HepG2 (cell line): ENCODE data around the gene DZANK1. TPM values are rescaled to one million over a fixed set of nuclear protein-coding genes. Genes with fewer than 3 reads are reported as not detected.

Experiments used
- ATAC-seq: fragments of 200-7000 bp; cut with Tn5 transposase; 3 replicates; pipeline ENCODE4 v1.9.1; 2020; ENCODE audit warnings: mild to moderate bottlenecking, moderate library complexity
- BruUV-seq: library from RNA; stranded (reverse); fragments of 400-500 nt; replicated peaks from 2 replicates; lab custom pipeline; 2021; lab: Mats Ljungman, UMichigan
- CTCF ChIA-PET: fragments of 300-600 bp; formaldehyde crosslinking; extraction: SDS; loops from one replicate; lab custom pipeline; 2021; ENCODE audit warnings: low total read pairs, inconsistent platforms, low intra/inter-chr PET ratio; lab: Yijun Ruan, JAX
- POLR2A ChIA-PET: fragments of 350-600 bp; sonication (Branson Sonifier 250); formaldehyde crosslinking; loops from one replicate; lab custom pipeline; 2020; ENCODE audit warnings: antibody characterized with exemption, inconsistent platforms; lab: Yijun Ruan, JAX
- DNase-seq: peaks from one replicate; pipeline ENCODE4 v3.0.0-alpha.2; 2015; ENCODE audit warnings: low spot score
- FAIRE-seq: peaks from 3 replicates; lab custom pipeline; 2011; peaks lifted over from hg19 to GRCh38; lab: Jason Lieb, UNC
- H2AFZ ChIP-seq: one replicate; pipeline ENCODE4 v1.6.1; 2011; ENCODE audit warnings: low read length, inconsistent platforms
- H3K27ac ChIP-seq: fragments of 300-600 bp; 3 replicates; pipeline ENCODE4 v1.8.0; 2011; ENCODE audit warnings: mixed run types, mild to moderate bottlenecking, mixed read lengths, low read length, inconsistent platforms; ENCODE audit not compliant: insufficient read depth; ENCODE audit errors: extremely low read length
- H3K27me3 ChIP-seq, 2 experiments: fragments of 200-600 bp in 1 of 2; 2 replicates in 1 of 2; 3 replicates in 1 of 2; pipeline versions ENCODE4 v1.6.0 to v1.8.0; 2011; ENCODE audit warnings: low read length in 2 of 2, mild to moderate bottlenecking in 2 of 2, moderate library complexity in 2 of 2, inconsistent platforms in 1 of 2; ENCODE audit not compliant: insufficient read depth in 2 of 2, control insufficient read depth in 1 of 2
- H3K36me3 ChIP-seq, 2 experiments: fragments of 200-600 bp in 1 of 2; replicated peaks in 1 of 2; 2 replicates in 1 of 2; 3 replicates in 1 of 2; pipeline versions ENCODE4 v1.5.1 to v1.8.0; 2011; ENCODE audit warnings: low read length in 2 of 2, inconsistent platforms in 1 of 2; ENCODE audit not compliant: insufficient read depth in 2 of 2, control insufficient read depth in 1 of 2
- H3K4me1 ChIP-seq: 2 replicates; pipeline ENCODE4 v1.5.1; 2012; ENCODE audit warnings: low read length, inconsistent platforms; ENCODE audit not compliant: insufficient read depth
- H3K4me2 ChIP-seq: 2 replicates; pipeline ENCODE4 v1.6.0; 2011; ENCODE audit warnings: low read depth, low read length, inconsistent platforms
- H3K4me3 ChIP-seq, 3 experiments: fragments of 200-600 bp in 1 of 3; sonication (generic), shearing (Covaris generic) in 1 of 3; replicated peaks in 1 of 3; 2 replicates each; pipeline ENCODE4 v1.5.1; 2011 to 2016; ENCODE audit warnings: low read length in 3 of 3, inconsistent platforms in 2 of 3, low read depth in 2 of 3, mild to moderate bottlenecking in 2 of 3, control low read depth in 1 of 3, mixed read lengths in 1 of 3; ENCODE audit not compliant: insufficient read depth in 1 of 3
- H3K79me2 ChIP-seq: one replicate; pipeline ENCODE4 v1.6.1; 2011; ENCODE audit warnings: low read length, inconsistent platforms; ENCODE audit not compliant: insufficient read depth
- H3K9ac ChIP-seq: 2 replicates; pipeline ENCODE4 v1.6.0; 2011; ENCODE audit warnings: mild to moderate bottlenecking, low read depth, low read length, inconsistent platforms; ENCODE audit not compliant: insufficient read depth
- H3K9me3 ChIP-seq: 2 replicates; pipeline ENCODE4 v1.5.1; 2012; ENCODE audit warnings: mild to moderate bottlenecking, low read length
- H4K20me1 ChIP-seq: 2 replicates; pipeline ENCODE4 v1.6.0; 2011; ENCODE audit warnings: inconsistent platforms, mild to moderate bottlenecking, low read length, moderate library complexity; ENCODE audit not compliant: insufficient read depth
- HNF4A ChIP-seq: sonication (generic); formaldehyde crosslinking; IDR thresholded peaks from 2 replicates; pipeline ENCODE4 v1.4.0; 2020; ENCODE audit warnings: missing genetic modification reagents
- HNF4G ChIP-seq, 2 experiments: sonication (generic) in 1 of 2; formaldehyde crosslinking in 1 of 2; IDR thresholded peaks; 2 replicates each; pipeline versions ENCODE4 v1.4.0 to v1.6.1; 2011 to 2020; ENCODE audit warnings: borderline replicate concordance in 2 of 2, low read depth in 2 of 2, mild to moderate bottlenecking in 2 of 2, low read length in 1 of 2, missing genetic modification reagents in 1 of 2, moderate library complexity in 1 of 2
- HNRNPK ChIP-seq: fragments of 200-400 bp; formaldehyde crosslinking; IDR thresholded peaks from 2 replicates; pipeline ENCODE4 v1.6.1; 2018; ENCODE audit warnings: low read length, low read depth, moderate library complexity, mild to moderate bottlenecking; ENCODE audit not compliant: poor library complexity, severe bottlenecking
- PAXIP1 ChIP-seq: sonication (generic); formaldehyde crosslinking; conservative IDR thresholded peaks from 2 replicates; pipeline ENCODE4 v1.4.0; 2020; ENCODE audit warnings: mild to moderate bottlenecking, missing genetic modification reagents, moderate library complexity
- SNAPC2 ChIP-seq: sonication (generic); formaldehyde crosslinking; IDR thresholded peaks from 2 replicates; pipeline ENCODE4 v1.8.1; 2022; ENCODE audit warnings: mild to moderate bottlenecking, missing genetic modification reagents
- SOX13 ChIP-seq, 3 experiments: fragments of 450-650 bp in 1 of 3; sonication (generic) in 1 of 3; formaldehyde crosslinking in 1 of 3; IDR thresholded peaks in 2 of 3; conservative IDR thresholded peaks in 1 of 3; 2 replicates each; pipeline versions ENCODE4 v1.5.0 to v1.6.1; 2016 to 2020; ENCODE audit warnings: antibody characterized with exemption in 1 of 3, mild to moderate bottlenecking in 1 of 3, missing compliant biosample characterization in 1 of 3, missing genetic modification reagents in 1 of 3, moderate library complexity in 1 of 3
- ZNF362 ChIP-seq: sonication (generic); formaldehyde crosslinking; IDR thresholded peaks from 2 replicates; pipeline ENCODE4 v1.4.0; 2020; ENCODE audit warnings: missing genetic modification reagents, mild to moderate bottlenecking, borderline replicate concordance
- WGBS: methylation state at CpG from one replicate; pipeline ENCODE4 v1.1.6; 2017; ENCODE audit warnings: low lambda C conversion rate; 5-methylcytosine and 5-hydroxymethylcytosine counted together
- in situ Hi-C: cut with HindIII; loops from 2 replicates; pipeline ENCODE4 v1.10.0; 2017; ENCODE audit warnings: low pct_unique_long_range_greater_than_20kb; ENCODE audit not compliant: extremely low pct_ligation_motif_present
- intact Hi-C: fragments of 100-400 bp; cut with micrococcal nuclease; formaldehyde crosslinking; loops from one replicate; pipeline ENCODE4 v1.10.0; 2022; ENCODE audit not compliant: unreplicated experiment
- polyA plus RNA-seq, 8 experiments: library from polyadenylated mRNA; depleted of rRNA in 3 of 8; stranded (reverse) in 7 of 8; unstranded in 1 of 8; fragments of >200 nt; fragmentation: Illumina TruSeq in 4 of 8; extraction: Trizol in 4 of 8; gene quantifications; 2 replicates each; pipeline versions ENCODE4 v1.2.1 to v1.2.3, GENCODE V29; 2011 to 2016; ENCODE audit warnings: low read depth in 4 of 8, missing spikeins in 1 of 8, mixed read lengths in 1 of 8; ENCODE audit not compliant: insufficient read depth in 1 of 8
- total RNA-seq, 5 experiments: library from RNA; depleted of rRNA; stranded (reverse); fragments of >200 nt; fragmentation: Illumina TruSeq; extraction: Trizol; gene quantifications; 2 replicates each; pipeline ENCODE4 v1.2.3, GENCODE V29; 2016; ENCODE audit warnings: low read depth in 1 of 5
- TF ChIP-seq, protein P1 (sequence below): sonication (generic); formaldehyde crosslinking; IDR thresholded peaks from 2 replicates; pipeline ENCODE4 v1.8.0; 2022; ENCODE audit warnings: mild to moderate bottlenecking, missing genetic modification reagents, borderline replicate concordance

DZANK1 gene
- total and polyA plus RNA-seq, 2 of the 13 experiments (the other 11 are each of a cell fraction or from before 2014, with no cell fraction given): 1.6 to 3.2 TPM

GRCh38 chr20:18477218-18477617 lies 10.4 kb upstream of the DZANK1 start:
- H3K79me2 ChIP-seq: no peaks in the 10 kb centered on the region
- no peak overlapping the region for H3K9ac ChIP-seq
- no peaks in the 10 kb centered on the region for H3K9me3 ChIP-seq
- no peak overlapping the region for H2AFZ ChIP-seq
- in situ Hi-C loops (no loop called here), intact Hi-C loops (no loop called here)
- ATAC-seq: peak; percentile 41; the same call in 2 of the 3 replicates
- H3K27ac ChIP-seq: no peak overlapping the region
- BruUV-seq: TSS peak; percentile 19
- peaks cover 16 to 60% of the 10 kb centered on the region in 2 experiments for H3K36me3 ChIP-seq
- FAIRE-seq: no peak
- TF ChIP-seq HNF4G (IDR thresholded peaks at IDR 0.05; ENCODE audit: borderline replicate concordance, low read depth, low read length) (peak; percentile 14; the same call in 1 of the 2 replicates), HNF4G (CRISPR knock-in tag; IDR thresholded peaks at IDR 0.05; ENCODE audit: borderline replicate concordance, low read depth) (no peak), PAXIP1 (peak; percentile 38; the same call in 1 of the 2 replicates), SNAPC2 (CRISPR knock-in tag) (0 out of 2 replicates have a peak, but pooled peaks have one; percentile 7), SOX13 (IDR thresholded peaks at IDR 0.05) (no peak), SOX13 (CRISPR knock-in tag; conservative IDR thresholded peaks at IDR 0.05 in 1 of 2, IDR thresholded peaks at IDR 0.05 in 1 of 2) (peak in 1 of 2 experiments; percentile 13; a peak in 1 of 4 replicates), ZNF362 (CRISPR knock-in tag) (0 out of 2 replicates have a peak, but pooled peaks have one; percentile 6), HNRNPK (no peak), HNF4A (peak; percentile 52)
- TF ChIP-seq, protein P1, sequence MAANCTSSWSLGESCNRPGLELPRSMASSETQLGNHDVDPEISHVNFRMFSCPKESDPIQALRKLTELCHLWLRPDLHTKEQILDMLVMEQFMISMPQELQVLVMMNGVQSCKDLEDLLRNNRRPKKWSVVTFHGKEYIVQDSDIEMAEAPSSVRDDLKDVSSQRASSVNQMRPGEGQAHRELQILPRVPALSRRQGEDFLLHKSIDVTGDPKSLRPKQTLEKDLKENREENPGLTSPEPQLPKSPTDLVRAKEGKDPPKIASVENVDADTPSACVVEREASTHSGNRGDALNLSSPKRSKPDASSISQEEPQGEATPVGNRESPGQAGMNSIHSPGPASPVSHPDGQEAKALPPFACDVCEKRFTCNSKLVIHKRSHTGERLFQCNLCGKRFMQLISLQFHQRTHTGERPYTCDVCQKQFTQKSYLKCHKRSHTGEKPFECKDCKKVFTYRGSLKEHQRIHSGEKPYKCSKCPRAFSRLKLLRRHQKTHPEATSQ: no peak
- 92% methylated on average over 1 of the region's 1 CpG for WGBS
- no peaks in the 10 kb centered on the region for H3K27me3 ChIP-seq
- peak; percentile 30 for DNase-seq
- ChIA-PET POLR2A (interaction anchor here (1.5 to 3.1 kb wide), 4 partner anchors 10 to 108 kb away, joined by 5 to 15 read pairs (median 10); partner anchors contain the start of genes DZANK1, POLR3F, RBBP9 and SEC23B), CTCF (no interaction called here)
- no peaks in the 10 kb centered on the region for H4K20me1 ChIP-seq
- H3K4me2 ChIP-seq: no peak overlapping the region
- H3K4me3 ChIP-seq: no peak overlapping the region
- H3K4me1 ChIP-seq: peaks cover 21% of the 10 kb centered on the region
